IMR-90 (cell line): ENCODE data around the gene TPO. TPM values are rescaled to one million over a fixed set of nuclear protein-coding genes. Genes with fewer than 3 reads are reported as not detected.

Source experiments
- ATAC-seq: fragments of 200-7000 bp; cut with Tn5 transposase; 2 replicates; pipeline ENCODE4 v1.9.1; 2020; ENCODE audit warnings: low read depth, mild to moderate bottlenecking, moderate library complexity
- BruUV-seq: library from RNA; stranded (reverse); fragments of 400-500 nt; replicated peaks from 2 replicates; lab custom pipeline; 2021; lab: Mats Ljungman, UMichigan
- CTCF ChIA-PET: fragments of 300-600 bp; formaldehyde crosslinking; extraction: SDS; loops from one replicate; lab custom pipeline; 2021; ENCODE audit warnings: antibody characterized with exemption; lab: Yijun Ruan, JAX
- POLR2A ChIA-PET: fragments of 300-600 bp; sonication (Branson Sonifier 250); formaldehyde crosslinking; loops from one replicate; lab custom pipeline; 2022; ENCODE audit warnings: antibody characterized with exemption; ENCODE audit not compliant: unreplicated experiment; lab: Charles Lee
- DNase-seq: peaks from one replicate; pipeline ENCODE4 v3.0.0; 2013
- H2AFZ ChIP-seq: replicated peaks from 2 replicates; pipeline ENCODE3; 2013; ENCODE audit warnings: low read length, mild to moderate bottlenecking; ENCODE audit not compliant: poor library complexity
- H2AK5ac ChIP-seq: 2 replicates; pipeline ENCODE4 v1.6.1; 2013; ENCODE audit warnings: low read depth, low read length, inconsistent platforms
- H2AK9ac ChIP-seq: replicated peaks from 2 replicates; pipeline ENCODE3; 2013; ENCODE audit warnings: mild to moderate bottlenecking, low read depth, low read length, moderate library complexity; ENCODE audit not compliant: poor library complexity
- H2BK120ac ChIP-seq: 2 replicates; pipeline ENCODE4 v1.6.1; 2013; ENCODE audit warnings: low read depth, low read length, inconsistent platforms
- H2BK15ac ChIP-seq: 3 replicates; pipeline ENCODE4 v1.6.1; 2013; ENCODE audit warnings: low read depth, low read length, inconsistent platforms
- H2BK20ac ChIP-seq: 2 replicates; pipeline ENCODE4 v1.6.1; 2013; ENCODE audit warnings: low read depth, mild to moderate bottlenecking, inconsistent platforms, low read length, moderate library complexity
- H2BK5ac ChIP-seq: 2 replicates; pipeline ENCODE4 v1.6.1; 2013; ENCODE audit warnings: mild to moderate bottlenecking, low read depth, low read length, inconsistent platforms; ENCODE audit not compliant: poor library complexity, severe bottlenecking
- H3K14ac ChIP-seq: replicated peaks from 2 replicates; pipeline ENCODE4 v1.6.1; 2013; ENCODE audit warnings: low read depth, low read length, inconsistent platforms
- H3K18ac ChIP-seq: 2 replicates; pipeline ENCODE4 v1.6.1; 2013; ENCODE audit warnings: low read depth, low read length, control low read depth
- H3K23ac ChIP-seq: 2 replicates; pipeline ENCODE4 v1.6.1; 2013; ENCODE audit warnings: low read depth, low read length, inconsistent platforms
- H3K27ac ChIP-seq: 2 replicates; pipeline ENCODE4 v1.5.1; 2013; ENCODE audit warnings: mild to moderate bottlenecking, control low read depth, low read length; ENCODE audit not compliant: insufficient read depth
- H3K27me3 ChIP-seq: 2 replicates; pipeline ENCODE4 v1.6.1; 2013; ENCODE audit warnings: low read length; ENCODE audit not compliant: control insufficient read depth, insufficient read depth
- H3K36me3 ChIP-seq: 2 replicates; pipeline ENCODE4 v1.6.1; 2013; ENCODE audit warnings: low read length, mixed read lengths; ENCODE audit not compliant: control insufficient read depth, insufficient read depth
- H3K4ac ChIP-seq: 2 replicates; pipeline ENCODE4 v1.6.1; 2013; ENCODE audit warnings: low read depth, low read length, inconsistent platforms
- H3K4me1 ChIP-seq: 2 replicates; pipeline ENCODE4 v1.6.1; 2013; ENCODE audit warnings: low read length, mixed read lengths; ENCODE audit not compliant: control insufficient read depth, insufficient read depth
- H3K4me2 ChIP-seq: 2 replicates; pipeline ENCODE4 v1.6.1; 2013; ENCODE audit warnings: low read depth, mild to moderate bottlenecking, control low read depth, low read length, moderate library complexity
- H3K4me3 ChIP-seq: 2 replicates; pipeline ENCODE4 v1.5.1; 2013; ENCODE audit warnings: low read depth, mild to moderate bottlenecking, control low read depth, low read length, moderate library complexity; ENCODE audit not compliant: insufficient read depth
- H3K56ac ChIP-seq: 2 replicates; pipeline ENCODE4 v1.6.1; 2013; ENCODE audit warnings: low read length, inconsistent platforms; ENCODE audit not compliant: insufficient read depth; ENCODE audit errors: extremely low read depth
- H3K79me1 ChIP-seq, 2 experiments: 2 replicates each; pipeline ENCODE4 v1.6.1; 2013; ENCODE audit warnings: low read length in 2 of 2, inconsistent platforms in 1 of 2, low read depth in 1 of 2
- H3K9ac ChIP-seq: 2 replicates; pipeline ENCODE4 v1.6.1; 2013; ENCODE audit warnings: low read depth, low read length, control low read depth
- H3K9me1 ChIP-seq: 2 replicates; pipeline ENCODE4 v1.6.1; 2013; ENCODE audit warnings: low read length, inconsistent platforms; ENCODE audit not compliant: insufficient read depth
- H3K9me3 ChIP-seq: 2 replicates; pipeline ENCODE4 v1.6.1; 2013; ENCODE audit warnings: low read length; ENCODE audit not compliant: control insufficient read depth, insufficient read depth
- H4K20me1 ChIP-seq: 2 replicates; pipeline ENCODE4 v1.6.1; 2013; ENCODE audit warnings: low read length, inconsistent platforms; ENCODE audit not compliant: insufficient read depth
- H4K5ac ChIP-seq: 2 replicates; pipeline ENCODE4 v1.6.1; 2013; ENCODE audit warnings: mild to moderate bottlenecking, low read depth, low read length, control low read depth
- H4K8ac ChIP-seq, 2 experiments: 2 replicates each; pipeline ENCODE4 v1.6.1; 2013; ENCODE audit warnings: low read depth in 2 of 2, low read length in 2 of 2, control low read depth in 1 of 2, inconsistent platforms in 1 of 2
- H4K91ac ChIP-seq: 2 replicates; pipeline ENCODE4 v1.6.1; 2013; ENCODE audit warnings: low read depth, low read length, inconsistent platforms; ENCODE audit not compliant: insufficient read depth
- BHLHE40 ChIP-seq: fragments of 150-350 bp; IDR thresholded peaks from 2 replicates; pipeline ENCODE4 v1.6.1; 2016; ENCODE audit warnings: mild to moderate bottlenecking, low read depth, low read length
- MAFK ChIP-seq: IDR thresholded peaks from 2 replicates; pipeline ENCODE4 v1.6.1; 2012; ENCODE audit warnings: low read depth, low read length, improper control_type of control experiment
- MXI1 ChIP-seq: IDR thresholded peaks from 2 replicates; pipeline ENCODE4 v1.6.1; 2012; ENCODE audit warnings: low read depth, mild to moderate bottlenecking, low read length, moderate library complexity, borderline replicate concordance
- POLR2A ChIP-seq: IDR thresholded peaks from 2 replicates; pipeline ENCODE4 v1.6.1; 2012; ENCODE audit warnings: mild to moderate bottlenecking, low read depth, low read length
- RAD21 ChIP-seq: IDR thresholded peaks from 2 replicates; pipeline ENCODE4 v1.6.1; 2012; ENCODE audit warnings: low read length, improper control_type of control experiment
- RFX5 ChIP-seq: IDR thresholded peaks from 2 replicates; pipeline ENCODE4 v1.8.0; 2012; ENCODE audit warnings: low read depth, mild to moderate bottlenecking, low read length, moderate library complexity
- SMC3 ChIP-seq: fragments of 150-350 bp; IDR thresholded peaks from 2 replicates; pipeline ENCODE4 v1.6.1; 2016; ENCODE audit warnings: low read depth, mild to moderate bottlenecking, antibody characterized with exemption, low read length, moderate library complexity
- USF2 ChIP-seq: fragments of 150-350 bp; IDR thresholded peaks from 2 replicates; pipeline ENCODE4 v1.6.1; 2017; ENCODE audit warnings: mild to moderate bottlenecking, antibody characterized with exemption, low read length, low read depth
- WGBS, 2 experiments: methylation state at CpG; one replicate each; pipeline versions ENCODE4 v1.1.5 to v1.1.7; 2013; ENCODE audit warnings: missing lambda C conversion rate in 2 of 2; ENCODE audit not compliant: insufficient read length in 1 of 2; ENCODE audit errors: extremely low coverage in 2 of 2; 5-methylcytosine and 5-hydroxymethylcytosine counted together
- dilution Hi-C: fragments of 300-500 bp; cut with HindIII; formaldehyde crosslinking; loops from one replicate; pipeline ENCODE4 v1.14.3; 2018; ENCODE audit warnings: low sequenced_read_pairs; ENCODE audit not compliant: unreplicated experiment
- in situ Hi-C: fragments of 300-500 bp; cut with MboI; formaldehyde crosslinking; loops from 3 replicates; pipeline ENCODE4 v1.14.3; 2019; ENCODE audit warnings: low sequenced_read_pairs, inconsistent platforms, mixed read lengths
- intact Hi-C: fragments of 100-400 bp; cut with micrococcal nuclease; formaldehyde crosslinking; loops from 2 replicates; pipeline ENCODE4 v1.10.0; 2022
- polyA plus RNA-seq, 3 experiments: library from polyadenylated mRNA; depleted of rRNA; stranded (reverse); fragments of >200 nt; gene quantifications; 2 replicates each; pipeline ENCODE4 v1.2.3, GENCODE V29; 2012; ENCODE audit warnings: low replicate concordance in 1 of 3
- total RNA-seq: library from RNA; depleted of rRNA; stranded (reverse); fragments of >200 nt; gene quantifications from 2 replicates; pipeline ENCODE4 v1.2.3, GENCODE V29; 2012
- TF ChIP-seq, protein P1 (sequence below): conservative IDR thresholded peaks from 2 replicates; pipeline ENCODE4 v1.5.1; 2012; ENCODE audit warnings: mild to moderate bottlenecking, low read depth, low read length, improper control_type of control experiment

The TPO gene
- total and polyA plus RNA-seq, 2 of the 4 experiments (the other 2 are of a cell fraction): not detected

DNA sequence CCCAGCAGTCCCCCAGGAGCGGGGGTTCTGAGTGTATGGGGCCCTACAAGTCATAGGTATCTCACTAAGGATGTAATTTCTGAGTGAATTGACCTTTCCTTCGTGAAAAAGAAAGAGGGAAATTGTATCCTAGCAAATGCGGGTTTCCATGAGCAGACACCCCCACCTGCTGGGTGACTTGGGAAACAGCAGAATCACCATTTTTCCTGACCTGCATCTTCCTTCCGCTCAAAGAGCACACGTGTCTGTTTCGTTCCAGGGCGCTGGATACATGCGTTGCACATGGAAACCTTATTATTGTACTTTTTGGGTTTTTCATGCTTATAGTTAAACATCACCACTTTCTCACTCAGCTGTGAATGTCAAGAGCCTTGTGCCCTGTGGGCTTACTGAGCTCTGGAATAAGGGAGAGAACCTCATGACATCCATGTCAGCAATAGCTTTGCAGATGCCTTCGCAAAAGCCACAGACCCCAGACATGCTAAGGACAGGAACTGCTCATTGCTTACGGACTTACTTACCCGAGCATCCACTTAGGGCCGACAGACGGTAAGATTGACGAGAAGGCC, 132.8 kb downstream of the TPO start:
- peaks cover 19% of the 10 kb centered on the region for H3K4me1 ChIP-seq
- dilution Hi-C loops: no loop called here
- H4K20me1 ChIP-seq: no peaks in the 10 kb centered on the region
- H4K8ac ChIP-seq: no peak overlapping the region; a peak in 1 of 4 replicates
- H2BK20ac ChIP-seq: no peak overlapping the region
- H2BK15ac ChIP-seq: no peak overlapping the region
- H3K9me3 ChIP-seq: no peaks in the 10 kb centered on the region
- no peaks in the 10 kb centered on the region; the same call in 1 of the 2 replicates for H3K27me3 ChIP-seq
- no peak overlapping the region for H4K91ac ChIP-seq
- H2AFZ ChIP-seq: peak overlapping the region; percentile 0
- H3K27ac ChIP-seq: no peak overlapping the region
- no peak overlapping the region for H4K5ac ChIP-seq
- H2BK5ac ChIP-seq: no peak overlapping the region
- H3K4me2 ChIP-seq: no peak overlapping the region
- peaks cover 6% of the 10 kb centered on the region for H3K9me1 ChIP-seq
- no peak overlapping the region for H3K23ac ChIP-seq
- H3K4ac ChIP-seq: no peak overlapping the region
- CTCF ChIA-PET: interaction anchor here (0.7 kb wide), 1 partner anchor 593 kb away, joined by 4 read pairs; no protein-coding TSS in a partner anchor
- no peaks in the 10 kb centered on the region for H3K79me1 ChIP-seq
- H3K9ac ChIP-seq: no peak overlapping the region
- H2AK9ac ChIP-seq: peak overlapping the region; percentile 58
- H2BK120ac ChIP-seq: no peak overlapping the region
- in situ Hi-C loops: loop anchor here (10.0 kb wide), 4 partner anchors 581 to 1301 kb away; no protein-coding TSS in a partner anchor
- WGBS, 2 experiments: 45% methylated on average over 6 of the region's 14 CpGs; no CpG with 5 or more reads in 1 of the 2 experiments
- TF ChIP-seq SMC3 (peak; percentile 84), MAFK (peak; percentile 57; the same call in 1 of the 2 replicates), BHLHE40 (no peak), RFX5 (no peak), RAD21 (peak; percentile 98), MXI1 (0 out of 2 replicates have a peak, but pooled peaks have one; percentile 38), POLR2A (0 out of 2 replicates have a peak, but pooled peaks have one; percentile 40), USF2 (no peak; the same call in 1 of the 2 replicates)
- TF ChIP-seq, protein P1, sequence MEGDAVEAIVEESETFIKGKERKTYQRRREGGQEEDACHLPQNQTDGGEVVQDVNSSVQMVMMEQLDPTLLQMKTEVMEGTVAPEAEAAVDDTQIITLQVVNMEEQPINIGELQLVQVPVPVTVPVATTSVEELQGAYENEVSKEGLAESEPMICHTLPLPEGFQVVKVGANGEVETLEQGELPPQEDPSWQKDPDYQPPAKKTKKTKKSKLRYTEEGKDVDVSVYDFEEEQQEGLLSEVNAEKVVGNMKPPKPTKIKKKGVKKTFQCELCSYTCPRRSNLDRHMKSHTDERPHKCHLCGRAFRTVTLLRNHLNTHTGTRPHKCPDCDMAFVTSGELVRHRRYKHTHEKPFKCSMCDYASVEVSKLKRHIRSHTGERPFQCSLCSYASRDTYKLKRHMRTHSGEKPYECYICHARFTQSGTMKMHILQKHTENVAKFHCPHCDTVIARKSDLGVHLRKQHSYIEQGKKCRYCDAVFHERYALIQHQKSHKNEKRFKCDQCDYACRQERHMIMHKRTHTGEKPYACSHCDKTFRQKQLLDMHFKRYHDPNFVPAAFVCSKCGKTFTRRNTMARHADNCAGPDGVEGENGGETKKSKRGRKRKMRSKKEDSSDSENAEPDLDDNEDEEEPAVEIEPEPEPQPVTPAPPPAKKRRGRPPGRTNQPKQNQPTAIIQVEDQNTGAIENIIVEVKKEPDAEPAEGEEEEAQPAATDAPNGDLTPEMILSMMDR: peak; percentile 96
- POLR2A ChIA-PET: no interaction called here
- no peaks in the 10 kb centered on the region for H3K36me3 ChIP-seq
- no peak overlapping the region for H3K14ac ChIP-seq
- ATAC-seq: peak; percentile 60
- no TSS peak for BruUV-seq
- H3K18ac ChIP-seq: no peak overlapping the region
- peak; percentile 63 for DNase-seq
- no peak overlapping the region for H3K56ac ChIP-seq
- no peak overlapping the region for H2AK5ac ChIP-seq
- intact Hi-C loops: loop anchor here (1.0 to 10.0 kb wide), 8 partner anchors 401 to 1299 kb away; partner anchors contain the start of gene TMEM18
- H3K4me3 ChIP-seq: no peak overlapping the region
